K562 (cell line): ENCODE data around the gene C2orf42. TPM values are rescaled to one million over a fixed set of nuclear protein-coding genes. Genes with fewer than 3 reads are reported as not detected.

ENCODE experiments used
- CBFA2T3 ChIP-seq: fragments of 450-650 bp; IDR thresholded peaks from 2 replicates; pipeline ENCODE4 v1.6.1; 2017
- E2F3 ChIP-seq: fragments of 250-450 bp; sonication (Bioruptor Pico); IDR thresholded peaks from 2 replicates; pipeline ENCODE4 v1.4.0; 2020; ENCODE audit warnings: mild to moderate bottlenecking
- EP400 ChIP-seq: fragments of 450-650 bp; IDR thresholded peaks from 2 replicates; pipeline ENCODE4 v1.6.1; 2017; ENCODE audit warnings: antibody characterized with exemption, mild to moderate bottlenecking, moderate library complexity
- HSF4 ChIP-seq: fragments of 250-450 bp; sonication (Bioruptor Pico); IDR thresholded peaks from 2 replicates; pipeline ENCODE4 v2.1.2; 2022; ENCODE audit warnings: mild to moderate bottlenecking, moderate library complexity, borderline replicate concordance
- KAT7 ChIP-seq: sonication (generic); formaldehyde crosslinking; IDR thresholded peaks from 2 replicates; pipeline ENCODE4 v1.8.0; 2022; ENCODE audit warnings: missing genetic modification reagents, mild to moderate bottlenecking, borderline replicate concordance
- NFRKB ChIP-seq: fragments of 450-650 bp; IDR thresholded peaks from 2 replicates; pipeline ENCODE4 v1.6.1; 2016; ENCODE audit warnings: low read depth
- RFX1 ChIP-seq: fragments of 450-650 bp; IDR thresholded peaks from 2 replicates; pipeline ENCODE4 v1.6.1; 2016; ENCODE audit warnings: mild to moderate bottlenecking, moderate library complexity
- SOX6 ChIP-seq: fragments of 450-650 bp; IDR thresholded peaks from 2 replicates; pipeline ENCODE4 v1.6.1; 2014; ENCODE audit warnings: mild to moderate bottlenecking
- STAG1 ChIP-seq: sonication (generic); formaldehyde crosslinking; IDR thresholded peaks from 2 replicates; pipeline ENCODE4 v1.5.0; 2020; ENCODE audit warnings: missing genetic modification reagents, borderline replicate concordance
- ZNF584 ChIP-seq: fragments of 200-800 bp; sonication (Bioruptor generic); IDR thresholded peaks from 2 replicates; pipeline ENCODE4 v1.6.1; 2016; ENCODE audit warnings: low read depth, mild to moderate bottlenecking, missing genetic modification characterization, missing compliant biosample characterization
- ZNF830 ChIP-seq: fragments of 250-450 bp; sonication (Bioruptor Pico); IDR thresholded peaks from 2 replicates; pipeline ENCODE4 v1.5.0; 2021; ENCODE audit warnings: mild to moderate bottlenecking
- polyA plus RNA-seq, 8 experiments: library from polyadenylated mRNA; depleted of rRNA in 4 of 8; stranded (reverse) in 5 of 8; unstranded in 3 of 8; fragments of >200 nt; fragmentation: Nextera tagmentation in 2 of 8; fragmentation: Illumina TruSeq in 1 of 8; extraction: Ambion mirVana in 2 of 8; extraction: Trizol in 1 of 8; gene quantifications; 2 replicates each; pipeline versions ENCODE4 v1.2.1 to v1.2.3, GENCODE V29; 2011 to 2014; ENCODE audit warnings: inconsistent platforms in 1 of 8, missing spikeins in 1 of 8
- total RNA-seq, 7 experiments: library from RNA; depleted of rRNA in 6 of 7; stranded (reverse); fragments of >200 nt in 6 of 7; fragmentation: Illumina TruSeq in 2 of 7; extraction: Trizol in 2 of 7; gene quantifications; 2 replicates each; pipeline versions ENCODE4 v1.2.1 to v1.2.3, GENCODE V29; 2011 to 2021; ENCODE audit warnings: low replicate concordance in 1 of 7
- TF ChIP-seq, protein P1 (sequence below), 2 experiments: IDR thresholded peaks; 2 replicates each; pipeline ENCODE4 v1.6.1; 2011; ENCODE audit warnings: borderline replicate concordance in 1 of 2, control low read depth in 1 of 2, low read depth in 1 of 2, low read length in 1 of 2, mild to moderate bottlenecking in 1 of 2, mixed read lengths in 1 of 2, moderate library complexity in 1 of 2; ENCODE audit not compliant: insufficient read depth in 1 of 2, insufficient read length in 1 of 2, poor library complexity in 1 of 2, severe bottlenecking in 1 of 2; ENCODE audit errors: extremely low read depth in 1 of 2
- TF ChIP-seq, protein P2 (sequence below), 3 experiments: fragments of 200-800 bp in 1 of 3; sonication (Bioruptor generic) in 1 of 3; sonication (generic) in 1 of 3; formaldehyde crosslinking in 1 of 3; IDR thresholded peaks; 2 replicates each; pipeline versions ENCODE4 v1.6.1 to v1.8.0; 2016 to 2022; ENCODE audit warnings: mild to moderate bottlenecking in 2 of 3, missing compliant biosample characterization in 2 of 3, missing genetic modification characterization in 2 of 3, missing genetic modification reagents in 1 of 3
- TF ChIP-seq, protein P3 (sequence below): fragments of 250-450 bp; sonication (Bioruptor Pico); IDR thresholded peaks from 2 replicates; pipeline ENCODE4 v1.5.1; 2021; ENCODE audit warnings: mild to moderate bottlenecking
- TF ChIP-seq, protein P4 (sequence below), 2 experiments: fragments of 450-650 bp; IDR thresholded peaks; 2 replicates each; pipeline ENCODE4 v1.6.1; 2018; ENCODE audit warnings: mild to moderate bottlenecking in 2 of 2, low read depth in 1 of 2; ENCODE audit not compliant: partially characterized antibody in 2 of 2
- TF ChIP-seq, protein P5 (sequence below): sonication (generic); formaldehyde crosslinking; IDR thresholded peaks from 2 replicates; pipeline ENCODE4 v1.8.0; 2022; ENCODE audit warnings: missing genetic modification reagents, mild to moderate bottlenecking, moderate library complexity, borderline replicate concordance

Gene C2orf42
- total and polyA plus RNA-seq, 9 of the 15 experiments (the other 6 are each of a cell fraction or from before 2014, with no cell fraction given): 4.6 to 10.9 (median 7.5) TPM

DNA sequence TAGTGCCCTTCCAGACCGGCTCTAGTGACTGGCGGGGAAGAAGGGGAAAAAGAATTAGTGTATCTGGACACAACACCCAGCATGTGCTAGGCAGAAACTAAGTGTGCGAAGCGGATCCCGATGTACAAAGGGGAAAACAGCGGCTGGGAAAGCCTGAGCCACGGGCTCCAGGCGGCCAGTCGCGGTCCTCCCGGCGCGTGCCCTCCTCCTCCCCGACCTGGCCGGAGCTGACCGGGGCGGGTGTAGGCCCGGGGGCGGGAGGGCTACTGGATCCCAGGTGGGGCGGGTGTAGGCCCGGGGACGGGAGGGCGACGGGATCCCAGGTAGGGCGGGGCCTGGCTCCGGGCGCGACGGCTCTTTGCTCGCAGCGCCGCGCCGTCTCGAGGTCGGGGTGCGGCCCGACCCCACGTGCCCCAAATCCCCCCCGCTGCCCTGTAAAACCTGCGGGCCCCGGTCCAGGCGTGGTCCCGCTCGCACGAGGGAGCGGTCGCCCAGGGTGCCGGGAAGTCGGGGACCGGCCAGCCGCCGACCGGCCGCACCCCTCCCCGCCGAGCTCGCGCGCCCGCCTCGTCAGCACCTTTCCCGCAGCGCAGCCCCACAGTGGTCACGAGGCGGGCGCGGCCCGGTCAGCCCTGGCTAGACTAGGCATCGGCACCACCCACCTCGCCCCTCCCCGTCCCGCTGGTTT lies 48.8 kb downstream of the C2orf42 start (continued):
- TF ChIP-seq, protein P1, sequence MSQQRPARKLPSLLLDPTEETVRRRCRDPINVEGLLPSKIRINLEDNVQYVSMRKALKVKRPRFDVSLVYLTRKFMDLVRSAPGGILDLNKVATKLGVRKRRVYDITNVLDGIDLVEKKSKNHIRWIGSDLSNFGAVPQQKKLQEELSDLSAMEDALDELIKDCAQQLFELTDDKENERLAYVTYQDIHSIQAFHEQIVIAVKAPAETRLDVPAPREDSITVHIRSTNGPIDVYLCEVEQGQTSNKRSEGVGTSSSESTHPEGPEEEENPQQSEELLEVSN (IDR thresholded peaks at IDR 0.05; ENCODE audit: borderline replicate concordance in 1 of 2, extremely low read depth in 1 of 2, insufficient read depth in 1 of 2, insufficient read length in 1 of 2, low read depth in 1 of 2, low read length in 1 of 2, poor library complexity in 1 of 2, severe bottlenecking in 1 of 2): peak; percentile 70 to 94
- no peak for TF ChIP-seq CBFA2T3
- peak; percentile 82; the same call in 1 of the 2 replicates for TF ChIP-seq KAT7 (CRISPR knock-in tag)
- TF ChIP-seq, protein P2, sequence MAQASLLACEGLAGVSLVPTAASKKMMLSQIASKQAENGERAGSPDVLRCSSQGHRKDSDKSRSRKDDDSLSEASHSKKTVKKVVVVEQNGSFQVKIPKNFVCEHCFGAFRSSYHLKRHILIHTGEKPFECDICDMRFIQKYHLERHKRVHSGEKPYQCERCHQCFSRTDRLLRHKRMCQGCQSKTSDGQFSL (CRISPR knock-in tag; IDR thresholded peaks at IDR 0.05): peak; percentile 63; the same call in 1 of the 2 replicates
- TF ChIP-seq, protein P2 (tag; IDR thresholded peaks at IDR 0.05): no peak; a peak in 1 of 4 replicates
- TF ChIP-seq SOX6: no peak
- TF ChIP-seq ZNF830 (CRISPR knock-in tag): no peak
- TF ChIP-seq RFX1: no peak
- TF ChIP-seq, protein P3, sequence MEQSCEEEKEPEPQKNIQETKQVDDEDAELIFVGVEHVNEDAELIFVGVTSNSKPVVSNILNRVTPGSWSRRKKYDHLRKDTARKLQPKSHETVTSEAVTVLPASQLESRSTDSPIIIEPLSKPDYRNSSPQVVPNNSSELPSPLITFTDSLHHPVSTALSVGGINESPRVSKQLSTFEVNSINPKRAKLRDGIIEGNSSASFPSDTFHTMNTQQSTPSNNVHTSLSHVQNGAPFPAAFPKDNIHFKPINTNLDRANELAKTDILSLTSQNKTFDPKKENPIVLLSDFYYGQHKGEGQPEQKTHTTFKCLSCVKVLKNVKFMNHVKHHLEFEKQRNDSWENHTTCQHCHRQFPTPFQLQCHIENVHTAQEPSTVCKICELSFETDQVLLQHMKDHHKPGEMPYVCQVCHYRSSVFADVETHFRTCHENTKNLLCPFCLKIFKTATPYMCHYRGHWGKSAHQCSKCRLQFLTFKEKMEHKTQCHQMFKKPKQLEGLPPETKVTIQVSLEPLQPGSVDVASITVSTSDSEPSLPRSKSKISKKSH: 0 out of 2 replicates have a peak, but pooled peaks have one; percentile 12
- TF ChIP-seq HSF4 (CRISPR knock-in tag): no peak; the same call in 1 of the 2 replicates
- TF ChIP-seq, protein P4, sequence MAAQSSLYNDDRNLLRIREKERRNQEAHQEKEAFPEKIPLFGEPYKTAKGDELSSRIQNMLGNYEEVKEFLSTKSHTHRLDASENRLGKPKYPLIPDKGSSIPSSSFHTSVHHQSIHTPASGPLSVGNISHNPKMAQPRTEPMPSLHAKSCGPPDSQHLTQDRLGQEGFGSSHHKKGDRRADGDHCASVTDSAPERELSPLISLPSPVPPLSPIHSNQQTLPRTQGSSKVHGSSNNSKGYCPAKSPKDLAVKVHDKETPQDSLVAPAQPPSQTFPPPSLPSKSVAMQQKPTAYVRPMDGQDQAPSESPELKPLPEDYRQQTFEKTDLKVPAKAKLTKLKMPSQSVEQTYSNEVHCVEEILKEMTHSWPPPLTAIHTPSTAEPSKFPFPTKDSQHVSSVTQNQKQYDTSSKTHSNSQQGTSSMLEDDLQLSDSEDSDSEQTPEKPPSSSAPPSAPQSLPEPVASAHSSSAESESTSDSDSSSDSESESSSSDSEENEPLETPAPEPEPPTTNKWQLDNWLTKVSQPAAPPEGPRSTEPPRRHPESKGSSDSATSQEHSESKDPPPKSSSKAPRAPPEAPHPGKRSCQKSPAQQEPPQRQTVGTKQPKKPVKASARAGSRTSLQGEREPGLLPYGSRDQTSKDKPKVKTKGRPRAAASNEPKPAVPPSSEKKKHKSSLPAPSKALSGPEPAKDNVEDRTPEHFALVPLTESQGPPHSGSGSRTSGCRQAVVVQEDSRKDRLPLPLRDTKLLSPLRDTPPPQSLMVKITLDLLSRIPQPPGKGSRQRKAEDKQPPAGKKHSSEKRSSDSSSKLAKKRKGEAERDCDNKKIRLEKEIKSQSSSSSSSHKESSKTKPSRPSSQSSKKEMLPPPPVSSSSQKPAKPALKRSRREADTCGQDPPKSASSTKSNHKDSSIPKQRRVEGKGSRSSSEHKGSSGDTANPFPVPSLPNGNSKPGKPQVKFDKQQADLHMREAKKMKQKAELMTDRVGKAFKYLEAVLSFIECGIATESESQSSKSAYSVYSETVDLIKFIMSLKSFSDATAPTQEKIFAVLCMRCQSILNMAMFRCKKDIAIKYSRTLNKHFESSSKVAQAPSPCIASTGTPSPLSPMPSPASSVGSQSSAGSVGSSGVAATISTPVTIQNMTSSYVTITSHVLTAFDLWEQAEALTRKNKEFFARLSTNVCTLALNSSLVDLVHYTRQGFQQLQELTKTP (IDR thresholded peaks at IDR 0.05; ENCODE audit: low read depth in 1 of 2, partially characterized antibody in 2 of 2): peak in 1 of 2 experiments; percentile 25
- peak; percentile 65 for TF ChIP-seq NFRKB
- TF ChIP-seq, protein P5, sequence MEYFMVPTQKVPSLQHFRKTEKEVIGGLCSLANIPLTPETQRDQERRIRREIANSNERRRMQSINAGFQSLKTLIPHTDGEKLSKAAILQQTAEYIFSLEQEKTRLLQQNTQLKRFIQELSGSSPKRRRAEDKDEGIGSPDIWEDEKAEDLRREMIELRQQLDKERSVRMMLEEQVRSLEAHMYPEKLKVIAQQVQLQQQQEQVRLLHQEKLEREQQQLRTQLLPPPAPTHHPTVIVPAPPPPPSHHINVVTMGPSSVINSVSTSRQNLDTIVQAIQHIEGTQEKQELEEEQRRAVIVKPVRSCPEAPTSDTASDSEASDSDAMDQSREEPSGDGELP (CRISPR knock-in tag): no peak
- 0 out of 2 replicates have a peak, but pooled peaks have one; percentile 31 for TF ChIP-seq ZNF584 (CRISPR knock-in tag)
- TF ChIP-seq EP400: no peak
- TF ChIP-seq E2F3 (CRISPR knock-in tag): no peak
- no peak for TF ChIP-seq STAG1
